GM12864 (cell line): ENCODE data around the gene HS3ST3A1.

Experiments
- DNase-seq: peaks from one replicate; pipeline ENCODE4 v3.0.0-alpha.2; 2011; ENCODE audit warnings: low read depth
- H3K4me3 ChIP-seq: 2 replicates; pipeline ENCODE4 v1.5.1; 2011; ENCODE audit warnings: mild to moderate bottlenecking, low read depth, low read length, control low read depth
- CTCF ChIP-seq: IDR thresholded peaks from 2 replicates; pipeline ENCODE4 v1.5.1; 2011; ENCODE audit warnings: low read depth, mild to moderate bottlenecking, moderate library complexity, low read length, control low read depth, inconsistent platforms; ENCODE audit errors: missing control alignments

HS3ST3A1 gene

GRCh38 chr17:13476720-13477119, 125.0 kb downstream of the HS3ST3A1 start:
- TF ChIP-seq CTCF = no peak
- DNase-seq = no peak
- H3K4me3 ChIP-seq = no peak overlapping the region

- DNase-seq = no peak
- TF ChIP-seq CTCF = no peak
- no peak overlapping the region for H3K4me3 ChIP-seq
Measured at GRCh38 chr17:13475574-13476223, 126.0 kb downstream of the HS3ST3A1 start.

- H3K4me3 ChIP-seq = no peak overlapping the region
- DNase-seq = no peak
- TF ChIP-seq CTCF = no peak
Measured at GRCh38 chr17:13474073-13474800, 127.5 kb downstream of the HS3ST3A1 start.

GRCh38 chr17:13465678-13466077, 136.1 kb downstream of the HS3ST3A1 start:
- no peak overlapping the region for H3K4me3 ChIP-seq
- TF ChIP-seq CTCF = no peak

GRCh38 chr17:13462673-13463124, 139.0 kb downstream of the HS3ST3A1 start:
- no peak for TF ChIP-seq CTCF
- no peak overlapping the region for H3K4me3 ChIP-seq
- no peak for DNase-seq

More at GRCh38 chr17:13465678-13466077, 136.1 kb downstream of the HS3ST3A1 start:
- DNase-seq = no peak

GRCh38 chr17:13462146-13462545, 139.6 kb downstream of the HS3ST3A1 start:
- DNase-seq = no peak
- H3K4me3 ChIP-seq = no peak overlapping the region
- no peak for TF ChIP-seq CTCF
